ENCODE results near the gene MRPS18C. TPM values are rescaled to one million over a fixed set of nuclear protein-coding genes. Genes with fewer than 3 reads are reported as not detected.

MRPS18C gene
- 10 to 100 TPM; 58.5 to 88.7 (median 81.4) TPM for polyA plus RNA-seq (ENCODE audit: low read depth in 6 of 6)

- peaks cover 14 to 59% (median 41%) of the 10 kb centered on the region in 3 donors for H3K4me1 Mint-ChIP-seq
- no peaks in the 10 kb centered on the region for H3K27me3 Mint-ChIP-seq
- H3K27ac Mint-ChIP-seq, result peak within 1 kb of the TSS; percentile 99 to 100 (median 100)
- H3K4me3 Mint-ChIP-seq, result peak within 1 kb of the TSS; percentile 97 to 100 (median 100)
- H3K9me3 Mint-ChIP-seq, result no peaks in the 10 kb centered on the region
- DNase-seq (peak; percentile 97), ATAC-seq (ENCODE audit: low read depth in 2 of 2) (peak; percentile 88 to 89)
- peaks cover 8 to 15% of the 10 kb centered on the region in 2 donors for H3K36me3 Mint-ChIP-seq
Observed at GRCh38 chr4:83455281-83456183, at the start of gene MRPS18C, which contains the start of gene HELQ. Gene MRPS18C (plus strand): TSS chr4:83456058. CDS start chr4:83456078, 20 bp downstream. Gene HELQ (minus strand): TSS chr4:83455823. CDS start chr4:83455693, 130 bp downstream.

GRCh38 chr4:83408908-83409307 lies 47.0 kb upstream of the MRPS18C start:
- ATAC-seq (ENCODE audit: low read depth in 2 of 2), result no peak
- DNase-seq, result no peak
- Mint-ChIP-seq H3K27ac (peak overlapping the region in 4 of 6 donors; percentile 0 to 76 (median 17)), H3K4me1 (peaks cover 0 to 5% (median 4%) of the 10 kb centered on the region in 3 donors), H3K27me3 (no peaks in the 10 kb centered on the region), H3K4me3 (no peak overlapping the region), H3K36me3 (peaks cover 36% of the 10 kb centered on the region in 2 donors), H3K9me3 (no peaks in the 10 kb centered on the region)

GRCh38 chr4:83413676-83414075 lies 42.2 kb upstream of the MRPS18C start:
- Mint-ChIP-seq H3K27me3 (no peaks in the 10 kb centered on the region), H3K4me1 (peaks cover 3 to 4% (median 3%) of the 10 kb centered on the region in 3 donors), H3K9me3 (no peaks in the 10 kb centered on the region), H3K27ac (peak overlapping the region in 2 of 6 donors; percentile 4 to 39), H3K36me3 (peaks cover 26 to 37% of the 10 kb centered on the region in 2 donors), H3K4me3 (no peak overlapping the region)
- no peak for ATAC-seq (ENCODE audit: low read depth in 2 of 2)
- no peak for DNase-seq

GRCh38 chr4:83417566-83417965 lies 38.3 kb upstream of the MRPS18C start:
- Mint-ChIP-seq H3K9me3 (no peaks in the 10 kb centered on the region), H3K4me3 (no peak overlapping the region), H3K27ac (peak overlapping the region in 1 of 6 donors; percentile 22), H3K4me1 (peaks cover 3 to 4% (median 4%) of the 10 kb centered on the region in 3 donors), H3K36me3 (peaks cover 21 to 33% of the 10 kb centered on the region in 2 donors), H3K27me3 (no peaks in the 10 kb centered on the region)
- no peak for DNase-seq
- ATAC-seq (ENCODE audit: low read depth in 2 of 2), result no peak

- ATAC-seq (ENCODE audit: low read depth in 2 of 2), result no peak
Observed at GRCh38 chr4:83418211-83418610, 37.6 kb upstream of the MRPS18C start.

GRCh38 chr4:83431200-83431599 lies 24.7 kb upstream of the MRPS18C start:
- no peaks in the 10 kb centered on the region for H3K9me3 Mint-ChIP-seq
- H3K27me3 Mint-ChIP-seq, result no peaks in the 10 kb centered on the region
- H3K27ac Mint-ChIP-seq, result no peak overlapping the region
- no peak for ATAC-seq (ENCODE audit: low read depth in 2 of 2)
- H3K4me3 Mint-ChIP-seq, result no peak overlapping the region
- no peak for DNase-seq
- H3K4me1 Mint-ChIP-seq, result peaks cover 1 to 7% (median 6%) of the 10 kb centered on the region in 3 donors
- peaks cover 3 to 16% of the 10 kb centered on the region in 2 donors for H3K36me3 Mint-ChIP-seq

More at GRCh38 chr4:83418211-83418610, 37.6 kb upstream of the MRPS18C start:
- H3K9me3 Mint-ChIP-seq, result no peaks in the 10 kb centered on the region
- no peak overlapping the region for H3K27ac Mint-ChIP-seq
- peaks cover 21 to 30% of the 10 kb centered on the region in 2 donors for H3K36me3 Mint-ChIP-seq
- no peaks in the 10 kb centered on the region for H3K27me3 Mint-ChIP-seq
- peaks cover 1 to 4% (median 3%) of the 10 kb centered on the region in 3 donors for H3K4me1 Mint-ChIP-seq
- DNase-seq, result no peak
- H3K4me3 Mint-ChIP-seq, result no peak overlapping the region

GRCh38 chr4:83436680-83437079 lies 19.2 kb upstream of the MRPS18C start:
- ATAC-seq (ENCODE audit: low read depth in 2 of 2), result no peak
- H3K27ac Mint-ChIP-seq, result peak overlapping the region in 3 of 6 donors; percentile 36 to 63 (median 59)
- no peaks in the 10 kb centered on the region for H3K9me3 Mint-ChIP-seq
- H3K27me3 Mint-ChIP-seq, result no peaks in the 10 kb centered on the region
- peaks cover 10 to 52% (median 41%) of the 10 kb centered on the region in 3 donors for H3K4me1 Mint-ChIP-seq
- DNase-seq, result no peak
- H3K36me3 Mint-ChIP-seq, result peaks cover 7 to 20% of the 10 kb centered on the region in 2 donors
- H3K4me3 Mint-ChIP-seq, result peak overlapping the region in 1 of 8 donors; percentile 25

GRCh38 chr4:83438719-83439118 lies 17.1 kb upstream of the MRPS18C start:
- peak overlapping the region in 4 of 8 donors; percentile 38 to 80 (median 58) for H3K4me3 Mint-ChIP-seq
- DNase-seq, result no peak
- no peaks in the 10 kb centered on the region for H3K9me3 Mint-ChIP-seq
- no peaks in the 10 kb centered on the region for H3K27me3 Mint-ChIP-seq
- H3K4me1 Mint-ChIP-seq, result peaks cover 10 to 48% (median 41%) of the 10 kb centered on the region in 3 donors
- H3K36me3 Mint-ChIP-seq, result peaks cover 13 to 26% of the 10 kb centered on the region in 2 donors
- H3K27ac Mint-ChIP-seq, result peak overlapping the region in 3 of 6 donors; percentile 54 to 74 (median 67)
- no peak for ATAC-seq (ENCODE audit: low read depth in 2 of 2)

GRCh38 chr4:83440148-83440814 lies 15.6 kb upstream of the MRPS18C start:
- peak overlapping the region; percentile 55 to 83 (median 66) for H3K4me3 Mint-ChIP-seq
- DNase-seq (peak; percentile 21), ATAC-seq (ENCODE audit: low read depth in 2 of 2) (peak; percentile 71 to 76)
- H3K4me1 Mint-ChIP-seq, result peaks cover 15 to 52% (median 44%) of the 10 kb centered on the region in 3 donors
- H3K9me3 Mint-ChIP-seq, result no peaks in the 10 kb centered on the region
- H3K27ac Mint-ChIP-seq, result peak overlapping the region; percentile 73 to 92 (median 82)
- peaks cover 22 to 32% of the 10 kb centered on the region in 2 donors for H3K36me3 Mint-ChIP-seq
- H3K27me3 Mint-ChIP-seq, result no peaks in the 10 kb centered on the region

- peak overlapping the region; percentile 28 to 92 (median 78) for H3K27ac Mint-ChIP-seq
- peak overlapping the region in 4 of 8 donors; percentile 52 to 80 (median 67) for H3K4me3 Mint-ChIP-seq
- ATAC-seq (ENCODE audit: low read depth in 2 of 2) (peak; percentile 76 to 82), DNase-seq (no peak)
- H3K4me1 Mint-ChIP-seq, result peaks cover 15 to 52% (median 44%) of the 10 kb centered on the region in 3 donors
- H3K36me3 Mint-ChIP-seq, result peaks cover 22 to 32% of the 10 kb centered on the region in 2 donors
- no peaks in the 10 kb centered on the region for H3K27me3 Mint-ChIP-seq
- no peaks in the 10 kb centered on the region for H3K9me3 Mint-ChIP-seq
Observed at GRCh38 chr4:83440899-83441298, 15.0 kb upstream of the MRPS18C start.

- Mint-ChIP-seq H3K4me1 (peaks cover 9 to 29% (median 23%) of the 10 kb centered on the region in 3 donors), H3K36me3 (peaks cover 17 to 21% of the 10 kb centered on the region in 2 donors), H3K9me3 (no peaks in the 10 kb centered on the region), H3K27ac (peak overlapping the region in 3 of 6 donors; percentile 23 to 82 (median 73)), H3K27me3 (no peaks in the 10 kb centered on the region), H3K4me3 (no peak overlapping the region)
- ATAC-seq (ENCODE audit: low read depth in 2 of 2) (no peak), DNase-seq (no peak)
Observed at GRCh38 chr4:83449009-83449408, 6.8 kb upstream of the MRPS18C start.

GRCh38 chr4:83454686-83455085 lies 1.2 kb upstream of the MRPS18C start:
- Mint-ChIP-seq H3K4me3 (peak overlapping the region; percentile 97 to 100 (median 100)), H3K36me3 (peaks cover 8 to 15% of the 10 kb centered on the region in 2 donors), H3K27me3 (no peaks in the 10 kb centered on the region), H3K9me3 (no peaks in the 10 kb centered on the region), H3K27ac (peak overlapping the region; percentile 99 to 100 (median 100)), H3K4me1 (peaks cover 14 to 59% (median 41%) of the 10 kb centered on the region in 3 donors)
- no peak for DNase-seq
- no peak for ATAC-seq (ENCODE audit: low read depth in 2 of 2)

GRCh38 chr4:83456184-83456501 lies 285 bp downstream of the MRPS18C start:
- DNase-seq (no peak), ATAC-seq (ENCODE audit: low read depth in 2 of 2) (no peak)
- Mint-ChIP-seq H3K27me3 (no peaks in the 10 kb centered on the region), H3K4me1 (peaks cover 14 to 59% (median 41%) of the 10 kb centered on the region in 3 donors), H3K4me3 (peak overlapping the region; percentile 97 to 100 (median 100)), H3K27ac (peak overlapping the region; percentile 99 to 100 (median 100)), H3K36me3 (peaks cover 8 to 15% of the 10 kb centered on the region in 2 donors), H3K9me3 (no peaks in the 10 kb centered on the region)
